IMR-90 (cell line): ENCODE measurements around the gene SLC25A33. TPM values are rescaled to one million over a fixed set of nuclear protein-coding genes. Genes with fewer than 3 reads are reported as not detected.

Experiments used
- BHLHE40 ChIP-seq: fragments of 150-350 bp; IDR thresholded peaks from 2 replicates; pipeline ENCODE4 v1.6.1; 2016; ENCODE audit warnings: mild to moderate bottlenecking, low read depth, low read length
- CEBPB ChIP-seq: IDR thresholded peaks from 2 replicates; pipeline ENCODE4 v1.6.1; 2012; ENCODE audit warnings: low read depth, low read length, improper control_type of control experiment
- FOS ChIP-seq: fragments of 150-350 bp; IDR thresholded peaks from 2 replicates; pipeline ENCODE4 v1.6.1; 2016; ENCODE audit warnings: low read depth, low read length
- MAZ ChIP-seq: IDR thresholded peaks from 2 replicates; pipeline ENCODE4 v1.6.1; 2012; ENCODE audit warnings: low read depth, mild to moderate bottlenecking, low read length, improper control_type of control experiment, moderate library complexity, borderline replicate concordance
- NFE2L2 ChIP-seq: fragments of 150-350 bp; IDR thresholded peaks from 2 replicates; pipeline ENCODE4 v1.6.1; 2016; ENCODE audit warnings: low read depth, mild to moderate bottlenecking, low read length
- POLR2A ChIP-seq: IDR thresholded peaks from 2 replicates; pipeline ENCODE4 v1.6.1; 2012; ENCODE audit warnings: mild to moderate bottlenecking, low read depth, low read length
- SMC3 ChIP-seq: fragments of 150-350 bp; IDR thresholded peaks from 2 replicates; pipeline ENCODE4 v1.6.1; 2016; ENCODE audit warnings: low read depth, mild to moderate bottlenecking, antibody characterized with exemption, low read length, moderate library complexity
- polyA plus RNA-seq, 3 experiments: library from polyadenylated mRNA; depleted of rRNA; stranded (reverse); fragments of >200 nt; gene quantifications; 2 replicates each; pipeline ENCODE4 v1.2.3, GENCODE V29; 2012; ENCODE audit warnings: low replicate concordance in 1 of 3
- total RNA-seq: library from RNA; depleted of rRNA; stranded (reverse); fragments of >200 nt; gene quantifications from 2 replicates; pipeline ENCODE4 v1.2.3, GENCODE V29; 2012

SLC25A33 gene
- total and polyA plus RNA-seq, 2 of the 4 experiments (the other 2 are of a cell fraction), result 2.5 to 3.0 TPM

DNA sequence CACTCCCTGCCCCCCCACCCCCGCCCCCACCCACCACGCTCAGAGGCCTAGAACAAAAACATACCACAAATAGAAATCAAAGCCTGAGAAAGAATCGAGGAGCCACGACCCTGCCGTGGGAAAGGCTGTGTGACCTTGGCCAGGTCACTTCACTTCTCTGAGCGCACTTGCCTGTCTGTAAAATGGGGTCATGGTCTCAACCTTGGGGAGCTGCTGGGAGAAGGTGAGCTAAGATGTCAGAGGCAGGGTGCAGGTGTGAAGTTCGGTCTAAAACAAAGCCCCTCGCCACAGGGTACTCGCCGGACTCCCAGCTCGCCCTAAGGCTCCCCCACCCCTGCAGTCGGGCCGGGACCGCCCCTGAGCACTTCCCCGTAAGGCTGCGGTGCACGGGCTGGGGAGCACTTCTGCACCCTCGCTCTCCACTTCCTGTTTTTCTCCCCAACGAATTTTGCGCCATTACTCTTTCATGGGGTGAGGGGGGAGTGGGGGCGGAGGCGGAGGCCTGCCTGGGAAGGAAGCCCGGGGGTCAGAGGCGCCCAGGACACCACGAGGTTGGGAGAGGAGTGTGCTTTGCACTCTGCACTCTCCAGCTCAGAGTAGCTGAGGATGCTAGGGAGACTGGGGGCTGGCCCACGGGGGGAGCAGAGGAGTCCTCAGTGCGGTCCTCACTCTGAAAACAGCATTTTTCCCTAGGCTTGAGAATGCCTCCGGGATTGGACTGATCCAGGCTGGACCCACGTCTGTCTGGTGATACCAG is 90.4 kb downstream of the SLC25A33 start (continued):
- TF ChIP-seq CEBPB (no peak), MAZ (no peak), SMC3 (no peak), FOS (no peak), POLR2A (no peak), BHLHE40 (no peak), NFE2L2 (no peak)
